Calu3 (cell line): Measurements from ENCODE around the gene NCS1. TPM values are rescaled to one million over a fixed set of nuclear protein-coding genes. Genes with fewer than 3 reads are reported as not detected.
"Not testable (repeated sequence)": the region's sequence is repeated elsewhere in the genome, so short reads cannot be mapped to it uniquely, and the experiment has no call there.

Experiments used
- BruUV-seq: library from RNA; stranded (reverse); fragments of 400-500 nt; replicated peaks from 2 replicates; lab custom pipeline; 2021; lab: Mats Ljungman, UMichigan
- CTCF ChIA-PET: fragments of 300-600 bp; sonication (Branson Sonifier 250); formaldehyde crosslinking; loops from one replicate; lab custom pipeline; 2022; ENCODE audit warnings: antibody characterized with exemption; lab: Charles Lee
- DNase-seq: peaks from one replicate; pipeline ENCODE4 v3.0.0; 2022
- H3K27ac Mint-ChIP-seq: one replicate; pipeline ENCODE4 v1.8.0; 2022; ENCODE audit warnings: mixed read lengths; ENCODE audit not compliant: unreplicated experiment
- H3K27me3 Mint-ChIP-seq: one replicate; pipeline ENCODE4 v1.8.0; 2022; ENCODE audit warnings: mixed read lengths; ENCODE audit not compliant: unreplicated experiment
- H3K36me3 Mint-ChIP-seq: one replicate; pipeline ENCODE4 v1.8.0; 2022; ENCODE audit warnings: mild to moderate bottlenecking, moderate library complexity, mixed read lengths; ENCODE audit not compliant: insufficient read depth, unreplicated experiment
- H3K4me1 Mint-ChIP-seq: one replicate; pipeline ENCODE4 v1.8.0; 2022; ENCODE audit warnings: mild to moderate bottlenecking, low read depth, mixed read lengths; ENCODE audit not compliant: unreplicated experiment
- H3K4me3 Mint-ChIP-seq: one replicate; pipeline ENCODE4 v1.8.0; 2022; ENCODE audit warnings: mild to moderate bottlenecking, low read depth, moderate library complexity, mixed read lengths; ENCODE audit not compliant: unreplicated experiment
- H3K9me3 Mint-ChIP-seq: one replicate; pipeline ENCODE4 v1.8.0; 2022; ENCODE audit warnings: low read depth, mixed read lengths; ENCODE audit not compliant: unreplicated experiment
- CTCF ChIP-seq: fragments of 200-600 bp; IDR thresholded peaks from one replicate; pipeline ENCODE4 v1.8.0; 2022; ENCODE audit warnings: antibody characterized with exemption; ENCODE audit not compliant: unreplicated experiment
- intact Hi-C: fragments of 100-400 bp; cut with micrococcal nuclease; formaldehyde crosslinking; loops from one replicate; pipeline ENCODE4 v1.10.0; 2022; ENCODE audit not compliant: unreplicated experiment
- total RNA-seq: library from RNA; stranded (reverse); gene quantifications from 2 replicates; pipeline ENCODE4 v1.2.3, GENCODE V29; 2022

Gene NCS1
- total RNA-seq, 1 experiment from 2014 or later, result 16.1 TPM

GRCh38 chr9:130256644-130257043 is 84.4 kb downstream of the NCS1 start:
- intact Hi-C loops, result no loop called here
- H3K4me1 Mint-ChIP-seq, result no peaks in the 10 kb centered on the region
- H3K36me3 Mint-ChIP-seq, result no peaks in the 10 kb centered on the region
- CTCF ChIA-PET, result no interaction called here
- H3K27me3 Mint-ChIP-seq, result peaks cover 52% of the 10 kb centered on the region
- BruUV-seq, result no TSS peak
- no peaks in the 10 kb centered on the region for H3K9me3 Mint-ChIP-seq
- no peak overlapping the region for H3K4me3 Mint-ChIP-seq
- no peak for DNase-seq
- TF ChIP-seq CTCF, result no peak
- H3K27ac Mint-ChIP-seq, result no peak overlapping the region

DNA sequence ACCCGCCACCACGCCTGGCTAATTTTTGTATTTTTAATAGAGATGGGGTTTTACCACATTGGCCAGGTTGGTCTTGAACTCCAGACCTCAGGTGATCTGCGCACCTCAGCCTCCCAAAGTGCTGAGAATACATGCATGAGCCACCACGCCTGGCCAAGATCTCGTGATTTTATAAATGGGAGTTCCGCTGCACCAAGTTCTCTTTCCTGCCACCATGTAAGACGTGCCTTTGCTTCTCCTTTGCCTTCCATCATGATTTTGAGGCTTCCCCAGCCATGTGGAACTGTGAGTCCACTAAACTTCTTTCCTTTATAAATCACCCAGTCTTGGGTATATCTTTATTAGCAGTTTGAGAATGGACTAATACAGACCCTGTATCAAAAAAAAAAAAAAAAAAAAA is 85.9 kb downstream of the NCS1 start:
- H3K4me3 Mint-ChIP-seq, intact Hi-C loops, H3K36me3 Mint-ChIP-seq, H3K9me3 Mint-ChIP-seq, DNase-seq, BruUV-seq, H3K27ac Mint-ChIP-seq, H3K4me1 Mint-ChIP-seq: not testable (repeated sequence)
- H3K27me3 Mint-ChIP-seq, result peaks cover 56% of the 10 kb centered on the region
- CTCF ChIA-PET, result interaction anchor here (0.6 kb wide), 2 partner anchors 16 to 105 kb away, joined by 4 read pairs; no protein-coding TSS in a partner anchor

- H3K36me3 Mint-ChIP-seq, result no peaks in the 10 kb centered on the region
Measured at GRCh38 chr9:130259044-130259443, 86.8 kb downstream of the NCS1 start.

DNA sequence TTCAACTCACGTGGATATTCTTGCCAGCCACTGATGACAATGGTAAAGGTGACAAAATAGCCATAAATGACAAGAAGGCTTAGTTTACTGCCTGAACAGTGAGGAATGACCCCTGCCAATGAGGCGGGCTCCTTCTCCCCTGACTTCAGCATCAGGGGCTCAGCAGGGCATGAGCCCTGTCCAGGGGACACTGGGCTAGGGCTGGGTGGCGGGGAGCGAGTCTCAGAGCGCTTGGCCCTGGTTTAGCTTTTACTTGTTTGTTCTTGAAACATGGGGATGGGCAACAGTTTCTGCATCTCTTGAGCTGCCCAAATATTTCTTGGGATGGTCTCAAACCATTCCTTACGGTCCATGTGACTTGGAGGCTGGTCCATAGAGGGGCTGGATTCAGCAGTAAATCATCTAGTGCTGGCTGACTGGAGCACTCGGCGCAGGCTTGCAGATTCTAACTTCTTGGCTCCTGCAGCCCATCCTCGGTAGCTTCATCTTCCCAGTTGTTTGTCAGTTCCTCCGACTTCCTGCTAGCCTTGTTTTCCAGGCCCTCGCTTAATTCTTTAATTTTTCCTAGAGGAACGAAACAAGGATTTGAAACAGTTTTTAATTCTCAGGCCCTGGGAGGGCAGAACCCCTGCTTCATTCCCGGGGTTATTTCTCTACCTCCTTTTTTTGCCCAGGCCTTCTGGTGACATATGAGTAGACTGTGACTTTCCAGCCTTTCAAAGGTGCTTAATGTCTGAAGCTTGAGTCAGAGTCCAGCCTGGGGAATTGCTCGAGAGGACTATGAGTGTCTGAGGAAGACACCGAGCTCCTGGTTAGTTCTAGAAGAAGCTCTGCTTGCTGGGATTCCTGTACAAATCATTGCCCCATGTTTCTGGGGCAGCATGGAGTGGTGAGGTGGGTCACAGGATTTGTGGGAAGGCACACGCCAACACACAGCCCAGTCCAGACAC is 88.9 kb downstream of the NCS1 start:
- Mint-ChIP-seq H3K27me3 (peaks cover 83% of the 10 kb centered on the region), H3K27ac (no peak overlapping the region), H3K4me3 (no peak overlapping the region), H3K4me1 (peaks cover 8% of the 10 kb centered on the region), H3K36me3 (no peaks in the 10 kb centered on the region), H3K9me3 (no peaks in the 10 kb centered on the region)
- no peak for DNase-seq
- intact Hi-C loops, result no loop called here
- no peak for TF ChIP-seq CTCF
- no TSS peak for BruUV-seq
- CTCF ChIA-PET, result no interaction called here

More at GRCh38 chr9:130259044-130259443, 86.8 kb downstream of the NCS1 start:
- Mint-ChIP-seq H3K27ac (no peak overlapping the region), H3K4me3 (no peak overlapping the region), H3K9me3 (no peaks in the 10 kb centered on the region), H3K27me3 (peaks cover 65% of the 10 kb centered on the region), H3K4me1 (peaks cover 8% of the 10 kb centered on the region)
- no TSS peak for BruUV-seq
- intact Hi-C loops, result no loop called here
- CTCF ChIA-PET, result interaction anchor here (0.6 kb wide), 1 partner anchor 15 kb away, joined by 4 read pairs; no protein-coding TSS in a partner anchor
- no peak for DNase-seq
- no peak for TF ChIP-seq CTCF
